Daoy (cell line): Measurements from ENCODE around the gene XXYLT1. TPM values are rescaled to one million over a fixed set of nuclear protein-coding genes. Genes with fewer than 3 reads are reported as not detected.
A peak's percentile ranks its signal among the peaks of the same experiment; 100 is the strongest.

ENCODE experiments used
- DNase-seq: peaks from one replicate; pipeline ENCODE4 v3.0.0-alpha.2; 2015; ENCODE audit warnings: low read depth
- total RNA-seq: library from RNA; depleted of rRNA; stranded (reverse); fragments of >200 nt; shearing (Covaris generic); gene quantifications from 2 replicates; pipeline ENCODE4 v1.2.3, GENCODE V29; 2014

The XXYLT1 gene
- total RNA-seq, 1 experiment from 2014 or later: 20.9 TPM

DNA sequence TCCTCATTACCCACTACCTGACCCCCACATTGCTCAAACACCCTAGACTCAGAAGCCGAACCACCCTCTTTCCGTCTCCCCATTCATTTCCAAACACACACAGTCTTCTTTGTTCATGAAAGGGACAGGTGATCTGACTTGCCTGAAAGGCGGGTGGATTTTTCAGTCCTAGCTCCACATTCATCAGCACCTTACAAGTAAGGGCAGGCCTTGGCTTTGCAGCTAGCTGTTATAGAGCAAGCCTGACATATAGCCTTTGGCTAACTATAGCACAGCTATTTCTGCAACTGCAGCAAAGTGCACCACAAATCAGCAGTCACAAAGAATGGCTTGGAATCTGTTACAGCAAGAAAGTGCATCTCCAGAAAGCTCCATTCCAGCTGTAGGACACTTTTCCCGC, 139.8 kb downstream of the XXYLT1 start:
- no peak for DNase-seq

DNA sequence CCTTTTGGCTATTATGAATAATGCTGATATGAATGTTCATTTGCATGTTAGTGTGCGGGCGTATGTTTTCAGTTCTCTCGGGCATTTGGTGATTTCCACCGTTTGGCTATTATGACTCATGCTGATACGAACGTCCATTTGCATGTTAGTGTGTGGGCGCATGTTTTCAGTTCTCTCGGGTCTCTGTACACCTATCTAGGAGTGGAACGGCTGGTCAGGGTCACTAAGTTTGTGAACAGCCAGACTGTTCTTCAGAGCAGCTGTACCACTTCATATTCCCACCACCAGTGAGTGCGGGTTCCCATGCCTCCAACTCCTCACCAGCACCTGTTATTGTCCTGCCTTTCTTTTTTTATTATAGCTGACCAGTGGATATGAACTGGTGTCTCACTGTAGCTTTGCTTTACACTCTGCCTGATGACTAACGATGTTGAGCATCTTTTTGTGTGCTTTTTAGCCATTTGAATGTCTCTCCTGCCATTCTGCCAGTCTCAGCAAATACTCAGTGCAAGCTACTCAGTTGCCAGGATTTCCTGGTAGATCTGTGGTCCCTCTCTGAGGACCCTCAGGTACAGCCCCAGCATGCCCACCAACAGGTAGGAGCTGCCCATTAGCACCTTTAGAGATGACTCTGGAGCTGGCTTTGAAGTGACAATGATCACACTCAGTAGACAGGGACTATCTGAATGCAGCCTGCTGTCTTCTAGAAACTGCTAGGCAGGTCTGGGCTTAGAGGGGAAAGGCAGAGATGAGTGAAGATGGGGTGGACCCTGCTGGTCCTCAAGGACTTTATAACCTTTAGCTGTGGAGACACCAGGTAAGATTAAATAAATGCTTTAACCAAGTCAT, 141.1 kb downstream of the XXYLT1 start:
- DNase-seq: no peak

DNA sequence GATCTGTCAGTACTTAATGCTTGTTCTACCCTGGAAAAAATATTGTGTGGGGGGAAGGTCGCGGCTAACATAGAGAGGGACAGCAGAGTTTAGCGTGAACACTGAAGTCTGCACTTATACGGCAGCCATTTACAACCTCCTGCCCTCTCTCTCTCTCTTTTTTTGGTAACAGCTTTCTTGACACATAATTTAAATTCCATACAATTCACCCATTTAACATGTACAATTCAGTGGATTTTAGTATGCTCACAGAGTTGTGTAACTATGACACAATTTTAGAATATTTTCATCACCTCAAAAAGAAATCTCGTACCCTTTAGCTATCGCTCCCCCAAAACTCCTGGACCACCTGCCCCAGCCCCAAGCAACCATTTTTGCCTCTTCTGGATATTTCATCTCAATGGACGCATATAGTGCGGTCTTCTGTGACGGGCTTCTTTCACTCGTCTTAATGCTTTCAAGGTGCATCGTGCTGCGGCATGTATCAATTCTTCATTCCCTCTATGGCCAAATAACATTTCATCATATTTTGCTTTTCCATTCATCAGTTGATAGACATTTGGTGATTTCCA, 141.8 kb downstream of the XXYLT1 start:
- no peak for DNase-seq

DNA sequence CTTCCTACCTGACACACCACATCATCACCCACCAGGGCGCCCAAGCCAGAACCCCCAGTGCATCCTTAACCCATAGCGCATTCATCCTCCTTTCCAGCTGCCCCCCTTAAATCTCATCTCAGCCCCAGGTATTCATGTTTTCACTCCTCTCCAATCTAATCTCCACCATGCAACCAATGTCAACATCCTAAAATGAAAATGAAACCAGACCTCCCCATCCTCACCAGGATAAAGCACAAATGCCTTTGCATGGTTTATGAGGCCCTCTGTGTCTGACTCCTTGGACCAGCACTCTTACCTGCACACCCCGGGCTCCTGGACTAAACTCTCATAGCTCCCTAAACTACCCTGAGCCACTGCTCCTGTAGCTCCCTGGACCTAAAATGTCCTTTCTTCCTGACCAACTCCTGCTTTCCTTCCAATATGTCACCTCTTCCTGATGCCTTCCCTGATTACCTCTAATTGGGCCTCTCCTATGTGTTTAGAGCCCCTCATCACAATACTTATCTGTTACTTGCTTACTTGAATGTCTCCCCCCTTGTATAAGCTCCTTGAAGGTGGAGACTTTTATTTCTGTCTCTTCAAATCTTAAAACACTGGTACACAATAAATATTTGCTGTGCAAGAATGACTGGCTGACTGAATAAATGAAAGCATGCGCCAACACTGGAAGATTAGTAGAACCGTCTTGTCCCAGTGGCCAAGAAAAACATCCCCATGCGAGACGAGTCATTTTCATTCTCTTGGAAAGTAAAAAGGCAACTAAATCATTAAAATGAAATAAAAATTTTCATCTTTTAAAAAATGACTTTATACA, 142.5 kb downstream of the XXYLT1 start:
- no peak for DNase-seq

DNA sequence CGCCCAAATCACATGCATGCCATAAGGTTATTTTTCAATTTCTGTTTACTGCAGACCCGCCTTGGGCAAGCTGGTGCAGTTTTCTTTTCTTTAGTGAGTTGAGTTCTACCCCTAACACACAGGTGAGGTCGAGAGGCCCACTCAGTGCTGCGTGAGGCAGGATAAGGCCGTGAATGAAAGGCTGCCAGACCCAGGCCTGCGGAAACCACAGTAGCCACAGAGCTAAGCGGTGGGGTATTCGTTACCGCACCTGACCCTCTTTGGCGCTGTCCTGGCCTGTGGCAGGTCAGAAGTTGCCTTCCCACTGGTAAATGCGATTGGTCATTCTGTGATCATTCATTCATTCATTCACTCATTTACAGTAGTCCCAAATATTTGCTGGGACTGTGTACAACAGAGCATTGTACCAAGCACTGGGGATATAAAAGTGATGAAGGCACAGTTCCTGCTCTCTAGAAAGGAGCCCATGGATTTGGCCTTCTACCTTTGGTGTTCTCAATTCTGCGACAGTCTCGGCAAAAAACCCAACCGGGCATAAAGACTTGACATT, 144.8 kb downstream of the XXYLT1 start:
- DNase-seq: no peak

DNA sequence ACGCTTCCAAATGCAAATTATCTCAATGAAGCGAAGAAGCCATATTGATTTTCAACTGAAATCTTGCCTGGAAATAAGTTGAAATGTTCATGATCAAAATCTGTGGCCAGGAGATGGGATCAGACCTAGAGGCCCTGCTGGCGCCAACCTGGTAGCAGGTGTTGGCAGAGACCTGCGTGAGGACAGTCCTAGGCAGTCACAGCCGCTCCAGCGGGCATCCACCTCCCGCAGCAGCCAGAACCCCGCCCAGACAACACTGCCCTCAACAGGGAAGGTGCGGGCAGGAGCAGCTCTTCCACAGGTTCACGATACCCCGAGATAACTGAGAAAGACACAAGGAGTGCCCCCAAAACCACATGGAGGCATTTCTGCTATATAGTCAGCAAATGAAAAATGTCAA, 145.3 kb downstream of the XXYLT1 start:
- DNase-seq: no peak

DNA sequence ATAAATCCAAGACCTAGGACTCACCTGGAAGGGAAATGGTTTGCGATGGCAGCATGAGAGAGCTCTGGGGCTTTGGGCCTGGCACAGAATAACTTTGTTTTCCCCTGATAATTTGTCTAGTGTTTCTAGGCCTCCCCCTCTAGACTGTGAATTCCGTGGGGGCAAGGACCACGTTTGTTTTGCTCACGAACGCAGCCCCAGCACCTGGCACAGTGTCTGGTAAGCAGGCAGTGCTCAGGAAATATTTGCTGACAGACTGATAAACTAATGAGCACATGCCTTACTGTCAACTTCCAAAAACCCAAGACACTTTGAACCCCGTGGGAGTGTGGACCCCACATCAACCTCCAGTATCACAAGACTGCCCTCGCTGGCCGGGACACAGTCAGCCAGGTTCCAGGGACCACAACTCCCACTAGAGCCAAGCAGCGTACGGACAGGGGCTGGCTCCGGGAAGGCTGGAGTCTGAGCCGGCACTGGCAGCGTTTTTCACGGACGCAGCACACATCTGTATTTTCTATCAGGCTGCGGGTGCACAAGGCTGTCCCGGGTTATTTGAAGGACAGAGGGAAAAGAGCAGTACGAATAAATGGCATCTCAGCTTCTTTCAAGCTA, 146.5 kb downstream of the XXYLT1 start:
- no peak for DNase-seq

DNA sequence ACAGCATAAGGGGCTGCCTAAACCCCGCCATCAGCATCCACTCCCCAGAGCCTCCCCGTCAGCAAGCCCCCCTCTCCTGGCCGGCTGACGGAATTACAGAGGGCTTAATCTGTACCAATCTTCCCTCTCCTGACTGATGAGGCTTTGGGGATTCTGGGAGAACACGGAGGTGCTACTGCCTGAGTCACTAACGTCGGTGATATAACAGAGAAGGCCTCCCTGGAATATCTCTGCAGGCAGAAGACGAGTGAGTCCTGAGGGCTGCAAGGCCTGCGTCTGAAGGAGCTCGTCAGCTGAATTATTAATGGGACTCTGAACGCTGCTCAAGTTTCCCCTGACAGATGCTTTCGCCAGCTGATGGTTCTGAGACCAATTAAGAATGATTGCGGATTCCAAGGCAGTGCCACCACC, 147.7 kb downstream of the XXYLT1 start:
- peak; percentile 38 for DNase-seq

DNA sequence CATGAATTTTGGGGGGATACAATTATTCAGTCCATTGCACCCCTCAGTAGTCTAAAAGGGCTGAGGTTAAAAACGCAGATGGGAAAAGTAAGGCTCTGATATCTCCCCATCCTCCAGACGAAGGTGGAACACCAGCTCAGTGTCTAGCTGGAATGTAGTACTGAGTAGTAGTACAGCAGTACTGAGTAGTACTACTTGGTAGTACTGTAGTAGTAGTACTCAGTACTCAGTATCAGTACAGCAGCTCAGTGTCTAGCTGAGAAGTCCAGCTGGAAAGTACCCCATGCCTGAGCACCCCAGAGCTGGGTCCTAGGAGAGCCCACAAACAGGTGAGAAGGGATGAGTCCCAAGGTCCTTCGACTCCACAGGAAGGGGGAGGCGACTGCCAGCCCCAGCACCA, 148.7 kb downstream of the XXYLT1 start:
- no peak for DNase-seq

DNA sequence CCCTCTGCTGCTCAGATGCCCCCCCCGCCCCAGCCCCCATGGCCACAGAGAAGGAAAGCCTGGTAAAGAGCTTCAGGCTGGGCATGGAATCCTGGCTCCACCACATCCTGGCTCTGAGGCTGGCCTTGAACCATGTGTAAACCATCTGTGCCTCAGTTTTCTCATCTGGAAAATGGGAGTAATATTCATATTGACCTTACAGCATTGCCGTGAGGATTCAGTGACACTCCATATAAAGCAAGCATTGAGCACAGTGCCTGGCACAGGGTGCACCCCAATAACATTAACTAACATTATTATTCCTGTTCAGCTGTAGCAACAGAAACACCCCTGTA, 150.7 kb downstream of the XXYLT1 start:
- DNase-seq: no peak

DNA sequence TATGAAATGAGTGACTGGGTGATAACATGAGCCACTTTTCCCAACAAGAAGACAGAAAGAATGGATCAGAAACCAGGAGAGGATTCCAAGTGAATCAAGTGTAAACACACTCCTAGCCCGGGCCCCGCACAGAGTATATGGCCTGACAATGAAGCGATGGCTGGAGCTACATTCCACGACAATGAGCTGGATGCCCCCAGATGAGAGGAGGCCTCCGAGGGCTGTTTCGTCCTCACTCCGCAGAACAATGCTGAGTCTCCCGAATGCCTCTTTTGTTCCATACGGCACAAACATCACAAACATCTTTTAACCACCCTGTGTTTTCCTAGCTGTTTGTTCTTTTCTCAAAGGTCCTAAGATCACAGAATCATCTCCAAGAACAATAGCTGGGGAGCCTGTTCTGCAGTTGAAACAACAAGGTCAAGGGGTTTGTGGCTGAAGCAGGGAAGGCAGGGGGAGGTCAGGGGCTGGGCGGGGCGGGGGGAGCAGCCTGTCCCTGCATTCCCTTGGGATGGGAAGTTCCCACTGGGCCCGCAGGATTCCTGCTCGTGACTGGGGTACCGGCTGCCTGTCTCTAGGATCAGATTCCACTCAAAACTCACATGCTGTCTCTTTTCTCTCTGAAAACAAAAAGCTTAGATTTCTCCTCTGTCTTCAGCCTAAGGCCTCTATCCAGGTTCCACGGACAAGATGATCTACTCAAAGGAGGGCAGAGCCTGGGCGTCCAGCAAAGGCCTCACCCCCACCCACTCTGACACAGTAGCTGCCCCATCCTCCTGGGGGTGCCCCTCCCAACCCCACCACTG, 151.3 kb downstream of the XXYLT1 start:
- DNase-seq: peak; percentile 95

DNA sequence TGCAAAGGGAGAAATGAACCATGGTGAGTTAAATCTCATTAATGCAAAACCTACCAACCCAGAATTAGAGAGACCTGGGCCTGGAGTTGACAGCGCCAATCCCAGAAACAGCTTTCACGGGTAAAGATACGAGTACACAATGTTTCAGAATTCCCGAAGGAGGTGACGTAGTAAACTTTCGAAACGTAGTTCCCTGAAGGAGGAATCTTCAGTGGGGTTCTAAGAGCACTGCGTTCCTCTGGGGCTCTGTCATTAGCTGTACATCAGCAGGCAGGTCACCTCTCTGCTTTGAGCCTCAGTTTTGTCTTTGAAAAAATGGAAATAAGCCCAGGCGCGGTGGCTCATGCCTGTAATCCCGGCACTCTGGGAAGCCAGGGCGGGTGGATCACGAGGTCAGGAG, 152.3 kb downstream of the XXYLT1 start:
- DNase-seq: no peak

DNA sequence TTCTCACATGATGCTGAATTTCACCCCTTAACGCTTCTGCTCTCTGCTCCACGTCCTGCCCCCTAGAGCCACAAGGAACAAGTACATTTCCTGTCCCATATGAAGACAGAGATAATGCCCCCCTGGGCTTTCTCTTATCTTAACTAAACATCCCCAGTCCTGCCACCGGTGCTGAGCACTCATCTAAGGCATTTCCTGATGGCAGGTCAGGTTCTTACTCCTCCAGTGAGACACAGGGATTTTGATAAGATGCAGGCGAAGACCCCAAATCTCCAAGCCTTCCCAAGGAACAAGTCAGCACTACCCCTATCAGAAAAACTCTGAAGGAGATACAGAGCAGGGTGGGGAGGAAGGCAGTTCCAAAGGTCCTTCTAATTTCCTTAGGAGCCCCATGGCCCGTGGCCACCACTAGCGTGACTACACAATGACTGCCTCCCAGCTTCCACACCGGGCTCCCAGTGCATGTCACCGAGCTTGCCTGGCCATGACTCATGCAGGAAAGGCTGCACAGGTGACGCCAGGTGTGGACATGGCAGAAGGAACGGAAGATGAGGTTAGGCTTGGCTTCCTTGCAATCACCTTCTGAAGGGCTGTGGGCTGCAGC, 152.9 kb downstream of the XXYLT1 start:
- DNase-seq: peak; percentile 87

DNA sequence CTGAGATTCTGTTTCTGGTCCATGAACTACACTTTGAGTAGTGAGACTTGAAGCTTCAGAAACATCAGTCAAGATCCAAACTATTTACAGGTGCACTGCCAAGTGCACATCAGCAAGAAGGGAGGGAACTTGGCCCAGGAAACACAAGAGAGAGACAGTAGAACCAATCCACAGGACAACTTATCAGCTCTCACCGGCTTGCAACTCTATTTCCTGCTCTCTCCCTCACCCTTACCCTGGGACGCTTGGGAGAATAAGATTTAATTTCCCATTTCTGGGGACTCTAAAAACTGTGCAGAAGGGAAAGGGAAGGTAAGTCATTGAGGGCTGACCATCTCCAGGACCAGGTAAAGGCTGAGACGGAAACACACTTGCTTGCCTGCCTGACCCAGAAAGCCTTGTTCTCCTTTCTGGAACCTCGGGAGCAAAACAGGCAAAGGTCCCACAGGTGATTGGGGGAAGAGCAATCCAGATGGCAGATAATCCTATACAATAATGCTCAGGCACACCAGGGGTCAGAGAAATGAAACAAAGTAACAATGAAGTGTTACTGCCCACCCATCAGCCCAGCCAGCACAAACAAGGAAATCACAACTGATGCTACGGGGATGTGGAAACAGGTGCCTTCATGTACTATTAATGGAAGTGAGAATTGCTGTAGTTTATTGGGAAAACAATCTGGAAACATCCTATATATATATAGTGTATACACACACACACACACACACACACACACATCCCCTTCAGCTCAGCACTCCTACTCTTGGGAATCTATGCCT, 154.4 kb downstream of the XXYLT1 start:
- no peak for DNase-seq

DNA sequence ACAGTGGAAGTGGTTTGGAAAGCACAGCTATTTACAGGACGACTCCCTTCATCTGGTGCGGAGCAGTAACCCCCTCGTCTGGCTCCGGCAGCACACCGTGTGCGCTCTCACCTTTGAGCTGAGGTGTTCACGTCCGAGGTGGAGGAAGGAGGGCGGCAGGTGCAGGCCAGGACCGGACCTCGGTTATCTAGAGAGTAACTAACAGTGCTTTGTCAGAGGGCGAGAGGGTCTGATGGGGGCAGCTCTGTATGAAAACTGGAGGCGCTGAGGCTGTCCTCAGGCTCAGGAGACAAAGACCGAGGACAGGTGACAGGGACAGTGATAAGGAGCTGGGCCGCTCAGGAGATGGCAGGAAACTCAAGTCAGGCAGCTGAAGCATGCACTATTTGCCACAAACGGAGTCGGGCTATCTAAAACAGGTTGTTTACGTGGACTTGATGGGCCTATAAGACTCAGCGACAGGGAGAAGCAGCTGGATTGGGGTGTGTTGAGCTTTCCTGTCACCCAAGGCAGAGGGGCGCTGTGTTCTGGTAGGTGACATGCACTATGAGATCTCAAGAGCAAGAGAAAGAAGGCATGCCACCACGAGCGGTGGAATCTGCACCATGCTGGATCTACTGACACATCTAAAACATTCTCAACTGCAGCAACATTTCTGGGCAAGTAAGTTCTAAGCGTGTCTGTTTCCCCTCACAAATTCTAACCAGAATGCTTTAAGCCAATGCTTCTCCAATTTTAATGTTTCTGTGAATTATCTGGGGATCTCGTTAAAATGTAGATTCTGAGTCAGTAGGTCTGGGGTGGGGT, 155.2 kb downstream of the XXYLT1 start:
- DNase-seq: no peak

DNA sequence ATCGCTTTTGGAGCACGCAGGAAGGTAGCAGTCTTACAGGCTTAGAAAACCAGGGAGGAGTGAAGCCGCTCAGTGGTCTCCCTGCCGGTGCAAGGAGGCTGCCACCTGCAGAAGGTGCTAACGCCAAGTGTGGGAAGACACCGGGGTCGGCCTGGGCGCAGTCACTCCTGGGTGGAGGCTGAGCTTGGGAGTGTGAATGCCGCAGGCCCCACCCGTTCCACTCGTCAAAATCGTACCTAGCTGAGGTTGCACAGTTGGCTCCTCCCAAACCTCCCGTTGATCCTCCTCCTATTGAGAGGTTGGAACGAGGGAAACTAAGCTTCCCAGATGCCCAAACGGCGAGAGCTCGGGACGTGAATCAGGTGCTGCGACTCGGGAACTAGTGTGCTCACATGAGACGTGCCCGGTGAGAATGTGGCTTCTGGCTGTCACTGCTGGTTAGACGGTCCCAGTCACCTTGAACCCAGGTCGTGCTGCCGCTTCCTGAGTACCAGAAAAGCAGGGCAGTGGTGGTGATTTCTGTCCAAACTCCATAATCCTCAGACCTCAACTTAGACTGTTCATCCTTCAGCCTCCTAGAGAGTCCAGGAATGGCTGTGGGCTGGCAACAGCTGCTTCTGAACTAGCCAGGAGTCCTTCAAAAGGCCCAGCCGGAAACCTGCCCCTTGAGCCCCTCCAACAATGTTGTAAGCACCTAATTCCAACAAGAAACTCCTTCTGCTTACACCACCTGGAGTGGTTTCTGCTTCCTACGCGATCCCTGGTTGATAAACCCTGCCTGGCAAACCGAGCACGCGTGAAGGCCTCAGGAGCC, 156.0 kb downstream of the XXYLT1 start:
- no peak for DNase-seq

DNA sequence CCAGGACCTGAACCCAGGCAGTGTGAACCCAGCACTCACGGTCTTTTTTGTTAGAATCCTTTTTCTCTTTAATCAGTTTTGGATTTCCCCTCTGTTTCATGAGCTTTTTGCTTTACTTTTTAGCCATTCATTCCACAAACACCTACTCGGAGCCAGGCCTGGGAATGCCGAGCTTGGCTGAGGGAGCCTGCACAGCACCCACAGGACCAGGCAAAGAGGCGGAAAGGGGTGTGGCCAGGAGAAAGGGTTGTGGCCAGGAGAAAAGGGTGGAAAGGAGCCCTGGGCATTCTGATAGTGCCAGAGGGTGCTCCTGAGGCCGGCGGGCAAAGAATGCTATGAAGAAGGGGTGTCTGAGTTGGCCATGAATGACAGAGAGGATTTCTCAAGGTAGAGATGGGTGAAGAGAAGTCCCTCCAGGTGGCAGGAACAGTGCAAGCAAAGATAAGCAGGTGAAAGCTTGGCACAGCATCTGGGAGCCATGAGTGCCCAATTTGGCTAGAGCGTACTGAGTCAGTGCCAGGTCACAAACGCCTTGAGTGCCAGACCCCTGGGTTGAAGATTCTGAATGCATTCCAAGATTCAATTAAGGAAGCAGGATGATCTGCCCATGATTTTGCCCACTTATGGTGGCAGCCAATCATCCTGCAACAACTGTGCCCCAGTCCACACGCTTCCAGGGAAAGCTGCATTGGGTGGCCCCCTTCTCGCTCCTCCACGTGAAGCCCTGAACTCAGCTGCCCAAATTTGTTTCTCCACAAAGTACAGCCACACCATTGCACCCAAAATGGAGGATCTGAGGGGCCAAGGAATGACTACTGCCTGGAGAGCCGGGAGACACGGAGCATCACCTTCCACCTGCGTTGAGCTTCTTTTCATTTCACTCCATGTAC, 157.2 kb downstream of the XXYLT1 start:
- peak; percentile 37 for DNase-seq
